ENCODE measurements around the gene LIN7C.

Gene LIN7C

DNA sequence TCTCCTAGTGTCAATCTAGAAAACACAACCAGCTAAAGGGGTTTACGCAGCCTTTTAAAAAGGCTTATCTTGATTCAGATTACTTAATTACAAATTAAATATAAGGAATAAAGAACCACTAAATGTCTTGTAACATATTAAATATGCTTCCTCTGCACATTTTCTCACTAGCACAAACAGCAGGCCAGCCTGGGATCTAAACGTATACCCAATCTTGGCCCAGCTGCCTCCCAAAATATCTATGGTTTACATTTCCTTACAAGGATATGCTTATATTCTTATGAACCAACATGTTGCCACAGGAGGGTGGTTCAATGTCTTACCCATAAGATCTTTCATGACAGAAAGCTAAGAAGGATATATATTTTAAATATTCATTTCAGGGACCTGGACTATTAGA is 41.7 kb downstream of the LIN7C start:
- in situ Hi-C loops (cut with MboI; ENCODE audit: low sequenced_read_pairs, unreplicated experiment): no loop called here
- TF ChIP-seq, protein P1, sequence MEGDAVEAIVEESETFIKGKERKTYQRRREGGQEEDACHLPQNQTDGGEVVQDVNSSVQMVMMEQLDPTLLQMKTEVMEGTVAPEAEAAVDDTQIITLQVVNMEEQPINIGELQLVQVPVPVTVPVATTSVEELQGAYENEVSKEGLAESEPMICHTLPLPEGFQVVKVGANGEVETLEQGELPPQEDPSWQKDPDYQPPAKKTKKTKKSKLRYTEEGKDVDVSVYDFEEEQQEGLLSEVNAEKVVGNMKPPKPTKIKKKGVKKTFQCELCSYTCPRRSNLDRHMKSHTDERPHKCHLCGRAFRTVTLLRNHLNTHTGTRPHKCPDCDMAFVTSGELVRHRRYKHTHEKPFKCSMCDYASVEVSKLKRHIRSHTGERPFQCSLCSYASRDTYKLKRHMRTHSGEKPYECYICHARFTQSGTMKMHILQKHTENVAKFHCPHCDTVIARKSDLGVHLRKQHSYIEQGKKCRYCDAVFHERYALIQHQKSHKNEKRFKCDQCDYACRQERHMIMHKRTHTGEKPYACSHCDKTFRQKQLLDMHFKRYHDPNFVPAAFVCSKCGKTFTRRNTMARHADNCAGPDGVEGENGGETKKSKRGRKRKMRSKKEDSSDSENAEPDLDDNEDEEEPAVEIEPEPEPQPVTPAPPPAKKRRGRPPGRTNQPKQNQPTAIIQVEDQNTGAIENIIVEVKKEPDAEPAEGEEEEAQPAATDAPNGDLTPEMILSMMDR (IDR thresholded peaks at IDR 0.05; ENCODE audit: borderline replicate concordance, control extremely low read depth, extremely low read depth, insufficient read depth, missing control alignments): no peak
- DNase-seq (ENCODE audit: low spot score): no peak

DNA sequence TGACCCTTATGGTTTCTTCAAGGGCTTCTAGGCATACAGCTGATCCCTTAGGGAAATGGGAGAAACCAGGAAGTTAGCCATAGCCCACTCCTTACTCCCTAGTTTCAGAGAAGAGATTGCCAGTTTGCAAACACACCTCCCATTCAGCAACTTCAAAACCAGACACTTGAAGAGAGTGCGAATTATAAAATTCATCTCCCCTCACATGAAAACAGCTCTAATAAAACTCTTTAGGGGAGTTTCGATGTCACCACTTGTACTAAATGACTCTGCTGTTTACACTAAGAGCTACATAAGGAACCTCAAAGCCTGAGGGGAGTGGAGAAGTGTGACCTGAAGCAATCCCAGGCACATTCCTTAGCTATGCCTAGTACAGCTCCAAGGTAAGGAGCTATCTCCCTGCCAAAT is 42.3 kb downstream of the LIN7C start:
- DNase-seq (ENCODE audit: low spot score): no peak
- TF ChIP-seq, protein P1 (IDR thresholded peaks at IDR 0.05; ENCODE audit: borderline replicate concordance, control extremely low read depth, extremely low read depth, insufficient read depth, missing control alignments): no peak
- in situ Hi-C loops (cut with MboI; ENCODE audit: low sequenced_read_pairs, unreplicated experiment): no loop called here

DNA sequence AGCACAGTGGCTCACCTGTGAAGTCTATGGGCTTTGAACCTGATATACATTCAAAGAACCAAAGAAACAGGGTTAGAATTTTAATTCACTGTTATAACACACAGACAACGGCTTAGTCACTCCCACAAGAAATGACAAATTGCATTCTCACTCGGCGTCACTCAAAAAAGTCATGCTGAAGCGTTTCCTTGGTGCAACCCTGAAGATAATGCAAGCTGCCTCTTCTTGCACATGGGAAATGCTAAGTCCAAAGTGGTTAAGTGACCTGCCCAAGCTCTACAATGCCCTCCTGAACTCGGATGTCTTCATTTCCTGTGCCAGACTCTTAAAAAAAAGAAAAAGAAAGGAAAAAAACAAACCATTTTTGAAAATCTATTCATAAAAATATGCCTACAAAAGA is 44.0 kb downstream of the LIN7C start:
- TF ChIP-seq, protein P1 (IDR thresholded peaks at IDR 0.05; ENCODE audit: borderline replicate concordance, control extremely low read depth, extremely low read depth, insufficient read depth, missing control alignments): no peak
- DNase-seq (ENCODE audit: low spot score): no peak
- in situ Hi-C loops (cut with MboI; ENCODE audit: low sequenced_read_pairs, unreplicated experiment): no loop called here

DNA sequence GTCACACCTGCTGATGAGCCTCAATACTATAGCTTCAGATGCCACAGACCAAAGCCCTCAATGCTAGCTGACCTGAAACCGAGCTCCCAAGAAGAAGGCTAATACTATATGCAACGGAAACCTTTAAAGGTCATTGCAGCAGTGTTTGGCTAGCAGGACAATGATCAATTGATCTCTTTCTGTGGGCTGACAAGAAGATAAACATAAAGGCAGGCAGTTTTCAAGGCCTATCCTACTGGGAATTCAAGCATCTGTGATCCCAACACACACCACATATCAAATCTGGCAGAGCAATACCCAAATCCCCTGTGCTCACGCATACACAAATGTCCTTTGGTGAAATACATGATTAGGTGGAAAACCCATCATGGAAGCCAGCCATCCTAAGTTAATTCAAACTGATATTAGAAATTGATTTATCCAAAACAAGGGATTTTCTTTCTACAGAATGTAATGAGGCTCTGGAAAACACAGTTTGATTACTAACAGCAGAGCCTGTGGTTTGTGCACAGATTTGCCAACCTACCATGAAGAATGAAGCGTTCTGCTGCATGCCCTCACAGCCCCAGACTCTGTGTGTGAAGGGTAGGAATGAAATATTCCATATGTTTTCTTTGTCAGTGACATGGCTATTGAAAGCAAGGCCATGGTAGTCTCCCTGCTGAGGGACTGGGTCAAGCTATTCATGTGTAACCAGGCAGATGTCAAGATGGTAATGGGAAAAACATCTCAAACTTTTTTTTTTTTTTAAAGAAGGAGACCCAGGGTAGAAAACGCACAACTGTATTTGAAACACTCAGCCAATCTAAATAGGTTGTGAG is 46.2 kb downstream of the LIN7C start:
- no peak for DNase-seq (ENCODE audit: low spot score)
- TF ChIP-seq, protein P1 (IDR thresholded peaks at IDR 0.05; ENCODE audit: borderline replicate concordance, control extremely low read depth, extremely low read depth, insufficient read depth, missing control alignments): no peak
- in situ Hi-C loops (cut with MboI; ENCODE audit: low sequenced_read_pairs, unreplicated experiment): no loop called here

DNA sequence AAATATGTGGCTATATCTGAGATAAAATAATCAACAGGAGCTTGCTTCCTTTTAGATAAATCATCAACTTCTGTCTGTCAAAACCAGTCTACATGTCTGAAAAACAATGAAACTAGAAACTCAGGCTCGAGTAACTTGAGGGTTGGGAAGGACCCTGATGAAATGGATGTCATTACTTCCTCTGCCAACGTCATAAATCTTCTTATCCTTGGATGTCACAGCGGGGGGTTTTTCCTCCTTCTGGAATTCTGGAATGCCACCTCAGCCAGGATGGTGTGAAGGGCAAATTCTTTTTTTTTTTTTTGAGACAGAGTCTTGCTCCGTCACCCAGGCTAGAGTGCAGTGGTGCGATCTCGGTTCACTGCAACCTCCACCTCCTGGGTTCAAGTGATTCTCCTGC is 47.4 kb downstream of the LIN7C start:
- in situ Hi-C loops (cut with MboI; ENCODE audit: low sequenced_read_pairs, unreplicated experiment): no loop called here
- no peak for DNase-seq (ENCODE audit: low spot score)

DNA sequence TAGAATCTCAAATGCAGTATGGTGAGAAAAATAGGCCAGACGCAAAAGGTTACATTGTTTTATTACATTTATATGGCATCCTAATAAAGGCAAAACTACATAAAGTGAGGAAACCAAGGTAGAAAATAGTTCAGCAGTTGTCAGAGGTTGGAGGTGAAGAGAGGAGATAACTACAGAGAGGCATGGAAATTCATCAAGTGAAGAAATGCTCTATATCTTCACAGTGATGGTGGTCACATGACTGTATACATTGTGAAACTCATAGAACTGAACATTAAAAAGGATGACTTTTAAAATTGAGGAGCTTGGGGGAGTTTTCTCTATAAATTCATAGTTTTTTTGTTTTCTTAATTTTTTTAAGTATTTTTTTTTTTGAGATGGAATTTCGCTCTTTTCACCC is 48.4 kb downstream of the LIN7C start:
- in situ Hi-C loops (cut with MboI; ENCODE audit: low sequenced_read_pairs, unreplicated experiment): no loop called here
- no peak for DNase-seq (ENCODE audit: low spot score)
- TF ChIP-seq, protein P1 (IDR thresholded peaks at IDR 0.05; ENCODE audit: borderline replicate concordance, control extremely low read depth, extremely low read depth, insufficient read depth, missing control alignments): no peak

More for the DNA sequence above, 47.4 kb downstream of the LIN7C start:
- TF ChIP-seq, protein P1 (IDR thresholded peaks at IDR 0.05; ENCODE audit: borderline replicate concordance, control extremely low read depth, extremely low read depth, insufficient read depth, missing control alignments): no peak

All from GM13976 (cell line).